NCI-H2171 (cell line): Measurements from ENCODE around the gene RIPK3.
"Not testable (repeated sequence)": the region's sequence is repeated elsewhere in the genome, so short reads cannot be mapped to it uniquely, and the experiment has no call there.

Experiments used
- DNase-seq: peaks from one replicate; lab custom pipeline; 2025; lab: John Stamatoyannopoulos, UW

The RIPK3 gene

DNA sequence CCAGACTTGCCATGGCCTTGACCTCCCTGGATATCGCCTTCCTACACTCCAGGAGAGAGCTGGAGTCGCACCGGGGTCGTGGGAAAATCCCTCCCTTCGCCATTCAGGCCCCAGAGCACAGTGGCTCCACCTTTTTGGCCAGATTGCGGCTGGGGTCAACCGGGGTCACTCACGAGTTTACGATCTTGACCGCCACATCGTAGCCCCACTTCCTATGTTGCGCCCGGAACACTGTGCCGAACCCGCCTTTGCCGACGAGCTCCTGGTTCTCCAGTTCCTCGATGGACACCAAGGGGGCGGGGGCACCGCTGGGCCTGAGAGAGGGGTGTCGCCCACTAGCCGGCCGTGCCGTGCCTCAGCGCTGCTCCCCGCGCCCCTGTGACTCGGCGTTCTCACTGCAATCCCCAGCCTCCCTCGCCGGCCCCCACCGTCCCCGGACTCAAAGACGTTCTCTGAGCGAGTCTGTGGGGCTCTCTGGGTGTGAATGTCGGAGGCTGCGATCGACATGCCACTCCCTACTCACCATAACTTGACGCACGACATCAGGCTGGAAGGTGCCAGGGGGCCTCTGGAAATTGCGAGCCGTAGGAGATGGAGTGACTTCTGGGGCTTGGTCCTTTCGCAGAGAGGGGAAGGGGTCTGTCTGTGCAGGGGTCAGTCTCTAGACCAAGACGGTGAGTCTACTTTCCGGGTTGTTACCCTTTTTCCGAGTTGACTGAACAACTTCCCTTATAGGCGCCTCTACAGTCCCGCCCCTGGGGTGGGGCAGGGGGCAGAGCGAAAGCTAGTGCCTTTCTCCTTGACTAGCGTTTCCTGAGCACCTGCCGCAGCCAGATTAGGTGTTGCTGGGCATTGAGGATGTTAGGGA, at the start of gene RIPK3:
TSS of gene RIPK3 (minus strand) at position 708 of the 868 bp plus-strand sequence. CDS start at position 543, 165 bp downstream.
- DNase-seq, result no peak

DNA sequence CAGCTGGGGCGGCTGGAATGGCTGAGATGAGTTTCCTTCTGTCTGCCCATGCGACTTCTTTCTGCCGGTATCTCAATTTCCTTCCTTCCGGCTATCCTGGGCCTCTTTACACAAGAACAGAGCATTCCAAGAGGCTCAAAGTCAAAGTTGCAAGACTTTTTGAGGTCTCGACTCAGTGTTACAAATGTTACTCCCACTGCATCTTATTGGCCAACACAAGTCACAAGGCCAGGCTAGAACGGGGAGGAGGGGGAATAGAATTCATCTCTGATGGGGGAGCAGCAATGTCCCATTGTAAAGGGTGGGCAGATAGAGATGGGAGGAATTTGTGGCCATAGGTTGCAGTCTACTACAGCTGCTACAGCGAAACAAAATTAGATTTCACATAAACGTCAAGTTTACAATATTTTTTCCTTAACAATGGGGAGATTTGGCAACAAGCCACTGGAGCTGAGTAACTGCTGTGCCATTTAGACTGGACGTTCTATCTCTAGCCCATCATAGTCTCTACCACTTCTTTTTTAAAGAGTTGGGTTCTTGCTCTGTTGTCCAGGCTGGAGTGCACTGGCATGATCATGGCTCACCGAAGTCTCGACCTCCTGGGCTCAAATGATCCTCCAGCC, 49.5 kb upstream of the RIPK3 start:
- no peak for DNase-seq

DNA sequence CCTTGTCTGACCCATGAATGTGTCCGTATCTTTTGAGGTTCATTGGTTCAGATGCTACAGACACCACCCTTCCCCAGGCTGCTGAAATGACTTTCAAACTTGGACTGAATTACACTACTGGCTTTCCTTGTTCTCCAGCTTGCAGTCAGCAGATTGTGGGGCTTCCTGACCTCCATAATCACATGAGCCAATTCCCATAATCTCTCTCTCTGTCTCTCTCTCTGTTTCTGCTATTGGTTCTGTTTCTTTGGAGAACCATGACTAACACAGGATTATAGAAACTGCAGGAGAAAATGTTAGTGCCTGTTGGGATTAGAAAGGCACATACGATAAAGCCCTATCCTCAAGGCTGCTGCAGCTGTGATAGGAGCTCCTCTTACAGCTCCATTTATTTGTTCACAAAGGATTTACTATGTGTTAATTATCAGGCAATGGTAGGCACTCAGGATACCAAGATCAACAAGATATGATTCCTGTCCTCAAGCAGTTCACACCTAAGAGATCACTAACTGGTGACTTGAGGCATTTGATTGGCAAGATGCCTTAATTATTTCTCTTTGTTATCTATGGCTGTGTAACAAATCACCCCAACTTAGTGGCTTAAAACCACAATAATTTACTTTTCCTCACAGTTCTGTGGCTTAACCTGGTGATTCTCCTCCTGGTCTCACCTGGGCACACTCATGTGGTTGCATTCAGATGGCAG, 48.8 kb upstream of the RIPK3 start:
- no peak for DNase-seq

DNA sequence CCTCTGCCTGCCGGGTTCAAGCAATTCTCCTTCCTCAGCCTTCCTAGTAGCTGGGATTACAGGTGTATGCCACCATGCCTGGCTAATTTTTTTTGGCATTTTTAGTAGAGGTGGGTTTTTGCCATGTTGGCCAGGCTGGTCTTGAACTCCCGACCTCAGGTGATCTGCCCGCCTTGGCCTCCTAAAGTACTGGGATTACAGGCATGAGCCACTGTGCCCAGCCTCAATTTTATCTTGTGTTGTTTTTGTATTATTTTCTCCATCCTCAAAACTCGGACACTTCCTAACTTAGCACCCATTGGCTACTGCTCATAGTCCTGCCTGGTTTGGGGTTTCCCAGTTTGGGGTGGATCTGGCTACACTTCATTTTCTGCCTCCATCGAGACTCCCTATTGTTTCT, 47.8 kb upstream of the RIPK3 start:
- DNase-seq, result not testable (repeated sequence)

DNA sequence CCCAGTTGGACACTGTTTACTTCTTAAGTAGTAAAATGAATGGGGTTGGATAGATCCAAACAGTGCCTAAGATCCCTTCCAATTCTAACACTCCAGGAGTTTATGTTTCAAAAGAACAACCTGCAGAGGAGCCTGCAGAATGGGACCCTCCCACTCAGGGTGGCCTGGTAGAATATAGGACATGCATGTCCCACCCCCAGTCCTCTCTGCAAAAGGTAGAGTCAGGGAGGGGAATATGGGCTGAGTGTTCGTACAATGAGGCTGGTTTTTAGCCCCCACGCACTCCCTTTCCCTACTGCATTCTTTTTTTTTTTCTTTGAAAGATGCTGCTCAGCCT, 47.2 kb upstream of the RIPK3 start:
- DNase-seq, result no peak

DNA sequence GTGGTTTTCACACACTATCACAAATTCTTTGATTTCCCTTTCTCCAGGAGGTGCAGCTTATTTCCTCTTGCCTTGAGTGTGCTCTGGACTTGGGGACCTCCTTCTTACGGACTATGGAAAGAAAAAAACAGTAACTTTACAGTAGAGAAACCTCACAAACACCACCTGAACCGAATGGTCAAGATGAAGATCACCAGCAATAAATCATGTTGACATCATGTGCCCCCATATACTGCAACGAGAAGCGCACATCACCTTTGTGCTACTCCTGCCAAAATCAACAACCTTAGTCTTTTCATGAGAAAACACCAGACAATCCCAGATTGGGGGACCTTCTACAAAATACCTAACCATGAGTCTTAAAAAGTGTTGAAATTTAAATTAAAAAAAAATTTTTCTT, 45.7 kb upstream of the RIPK3 start:
- DNase-seq, result no peak

DNA sequence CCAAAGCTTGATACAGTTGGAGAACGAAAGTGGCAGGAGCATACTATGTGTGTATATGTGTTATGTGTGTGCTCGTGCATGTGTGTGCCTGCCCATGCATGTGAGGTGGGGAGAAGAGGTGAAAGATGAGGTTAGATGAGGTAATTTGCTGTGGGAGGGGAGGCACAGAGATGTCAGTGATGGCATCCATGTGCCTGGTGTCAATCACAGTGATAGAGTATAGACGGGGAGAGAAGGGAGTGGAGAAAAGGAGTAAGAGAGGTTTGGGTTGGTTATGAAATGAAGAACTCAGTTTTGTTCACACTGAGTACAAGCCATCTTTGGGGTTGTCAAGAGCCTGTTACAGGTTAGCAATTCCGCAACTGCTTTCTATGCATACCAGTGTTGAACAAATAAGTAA, 44.4 kb upstream of the RIPK3 start:
- DNase-seq, result no peak

DNA sequence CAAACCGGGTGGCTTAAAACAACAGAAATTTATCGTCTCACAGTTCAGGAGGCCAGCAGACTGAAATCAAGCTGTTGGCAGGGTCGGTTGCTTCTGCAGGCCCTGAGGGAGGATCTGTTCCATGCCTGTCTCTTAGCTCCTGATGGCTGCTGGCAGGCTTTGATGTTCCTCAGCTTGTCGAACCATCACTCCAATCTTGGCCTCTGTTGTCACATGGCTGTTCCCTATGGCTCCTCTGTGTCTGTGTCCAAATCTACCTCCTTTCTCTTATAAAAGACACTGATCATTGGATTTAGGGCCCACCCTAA, 42.2 kb upstream of the RIPK3 start:
- no peak for DNase-seq

DNA sequence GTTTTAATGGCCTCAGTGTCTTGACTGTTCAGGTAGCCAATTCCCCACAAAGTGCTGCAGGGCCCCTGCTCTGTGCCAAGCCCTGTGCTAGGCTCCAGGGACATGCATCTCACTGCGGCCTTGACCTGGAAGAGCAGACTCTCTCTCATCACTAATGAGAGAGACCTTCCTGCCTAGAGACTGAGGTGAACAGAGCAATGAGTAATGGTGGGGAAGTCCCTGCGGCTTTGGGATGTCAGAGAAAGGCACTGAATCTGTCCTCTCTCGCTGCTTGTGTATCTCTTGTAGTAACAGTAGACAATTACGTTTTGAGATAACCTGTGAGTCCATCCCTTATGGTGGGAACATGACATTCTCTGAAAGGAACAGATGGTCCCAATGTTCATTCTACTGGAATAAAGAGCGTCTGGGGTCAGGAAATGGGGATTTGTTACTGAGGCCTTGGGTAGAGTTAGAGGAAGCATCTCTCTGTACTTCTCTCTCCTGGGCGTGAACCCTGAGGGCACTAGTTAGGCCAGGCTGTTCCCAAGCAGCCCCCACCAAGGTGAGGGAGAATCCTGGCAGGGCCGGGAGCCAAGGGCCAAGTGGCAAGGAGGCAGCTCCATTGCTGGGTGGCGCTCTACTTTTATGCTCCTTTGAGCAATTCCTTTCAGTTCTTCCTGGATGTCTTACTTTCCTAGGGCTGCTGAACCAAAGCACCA, 41.7 kb upstream of the RIPK3 start:
- DNase-seq, result peak; percentile 72

DNA sequence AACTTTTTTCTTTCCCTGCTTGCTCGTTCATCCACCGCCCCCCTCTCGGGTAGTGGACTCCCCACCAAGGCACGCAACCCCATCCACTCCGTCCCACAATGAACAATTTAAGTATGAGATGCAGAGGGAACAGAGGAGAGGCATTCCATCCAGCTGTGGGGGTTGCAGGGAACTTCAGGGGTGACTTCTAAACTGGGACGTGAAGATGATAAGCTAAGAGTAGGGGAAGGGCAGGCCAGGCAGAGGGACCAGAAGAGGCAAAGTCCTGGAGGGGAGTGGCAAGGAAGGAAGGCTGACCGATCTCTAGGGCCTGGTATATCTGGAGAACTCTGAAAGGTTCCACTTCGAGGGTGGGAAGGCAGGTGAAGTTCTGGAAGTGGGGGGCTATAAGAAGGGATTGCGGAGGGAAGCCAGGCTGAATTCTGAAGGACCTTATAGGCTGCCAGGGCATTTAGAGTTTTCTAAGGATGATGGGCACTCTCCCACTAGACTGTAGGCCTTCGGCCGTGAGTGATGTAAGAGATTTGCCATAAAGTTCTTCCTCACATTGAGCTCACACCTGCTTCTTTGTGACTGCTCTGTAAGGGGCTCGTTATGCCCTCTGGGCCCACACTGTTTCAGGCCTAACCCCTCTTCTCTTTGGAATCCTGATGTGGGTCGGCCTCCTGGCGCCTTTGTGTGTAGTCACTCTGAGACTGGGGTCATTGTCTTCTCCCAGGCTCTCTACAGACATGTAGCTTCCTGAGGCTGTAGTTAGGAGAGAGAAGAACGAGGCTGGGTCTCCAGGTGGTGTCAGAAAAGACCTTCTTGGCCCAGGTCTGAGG, 40.3 kb upstream of the RIPK3 start:
- DNase-seq, result no peak

DNA sequence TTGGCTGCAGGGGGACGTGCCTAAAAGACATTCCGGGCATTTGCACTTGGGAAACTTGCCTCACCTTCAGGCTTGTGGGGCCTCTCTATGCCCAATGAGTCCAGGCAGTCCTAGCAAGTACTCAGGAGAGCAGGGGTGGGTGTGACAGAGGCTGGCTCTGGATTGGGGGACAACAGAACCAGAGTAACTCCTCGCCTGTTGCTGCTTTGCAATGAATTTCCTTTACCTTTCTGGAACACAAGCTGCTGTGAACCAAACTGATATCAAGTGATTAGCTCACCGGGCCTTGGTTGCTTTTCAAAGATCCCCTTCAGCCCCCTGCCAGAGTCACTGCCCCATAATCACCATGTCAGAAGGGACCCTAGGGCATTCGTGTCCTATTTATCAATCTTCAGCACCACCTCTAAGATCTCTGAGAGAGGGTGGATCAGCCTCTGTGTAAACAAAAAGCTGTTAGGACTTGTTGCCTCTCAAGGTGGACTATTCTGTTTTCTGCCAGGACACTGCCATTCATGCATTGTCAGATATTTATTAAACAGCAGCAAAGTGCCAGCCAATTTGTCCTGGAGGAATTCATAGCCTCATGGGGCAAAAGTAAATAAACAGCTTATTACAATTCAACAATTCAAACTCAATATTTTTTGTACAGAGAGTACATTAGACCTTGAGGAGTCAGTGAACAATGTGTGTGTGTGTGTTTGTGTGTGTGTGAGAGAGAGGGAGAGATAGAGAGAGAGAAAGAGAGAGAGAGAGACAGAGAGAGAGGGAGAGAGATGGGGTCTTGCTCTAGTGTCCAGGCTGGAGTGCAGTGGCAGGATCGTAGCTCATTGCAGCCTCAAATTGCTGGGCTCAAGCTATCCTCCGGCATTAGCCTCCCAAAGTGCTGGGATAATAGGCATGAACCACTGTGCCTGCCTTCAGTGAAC, 39.5 kb upstream of the RIPK3 start:
- DNase-seq, result no peak

DNA sequence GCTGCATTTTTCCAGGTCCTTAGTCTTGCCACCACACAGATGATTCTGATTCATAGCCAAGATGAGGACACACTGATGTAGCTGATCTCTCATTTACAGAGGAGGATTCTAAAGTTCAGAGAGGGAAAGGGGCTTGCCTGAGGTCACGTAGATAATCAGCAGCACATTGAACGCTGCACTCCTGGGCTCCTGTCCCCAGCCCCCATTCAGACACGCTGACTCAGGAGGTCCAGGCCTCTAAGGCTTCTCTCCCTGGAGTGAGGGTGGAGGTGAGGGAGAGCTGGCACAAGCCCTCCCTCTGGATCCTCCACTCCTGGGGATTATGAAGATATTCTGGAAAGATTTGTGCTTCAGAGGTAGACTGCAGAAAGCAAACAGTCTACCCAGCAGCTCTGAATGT, 38.5 kb upstream of the RIPK3 start:
- no peak for DNase-seq

DNA sequence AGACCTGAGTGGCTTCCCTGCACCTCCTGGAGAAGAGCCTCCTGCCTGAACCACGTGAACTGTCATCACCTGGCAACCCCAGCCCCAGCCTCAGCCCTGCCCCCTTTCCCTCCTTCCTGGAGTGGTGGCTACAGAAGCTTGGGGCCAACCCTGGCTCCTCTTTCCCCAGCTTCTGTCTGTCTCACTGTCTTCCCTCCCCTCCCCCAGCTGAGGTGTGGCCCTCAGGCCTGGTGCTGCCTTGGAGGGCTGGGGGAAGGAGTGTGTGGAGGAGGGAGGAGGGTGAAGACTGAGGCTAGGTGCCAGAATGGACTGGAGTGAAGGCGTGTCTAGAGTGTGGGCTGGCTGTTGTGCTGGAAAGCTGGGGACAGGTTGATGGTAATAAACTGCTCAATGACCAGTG, 37.9 kb upstream of the RIPK3 start:
- no peak for DNase-seq

DNA sequence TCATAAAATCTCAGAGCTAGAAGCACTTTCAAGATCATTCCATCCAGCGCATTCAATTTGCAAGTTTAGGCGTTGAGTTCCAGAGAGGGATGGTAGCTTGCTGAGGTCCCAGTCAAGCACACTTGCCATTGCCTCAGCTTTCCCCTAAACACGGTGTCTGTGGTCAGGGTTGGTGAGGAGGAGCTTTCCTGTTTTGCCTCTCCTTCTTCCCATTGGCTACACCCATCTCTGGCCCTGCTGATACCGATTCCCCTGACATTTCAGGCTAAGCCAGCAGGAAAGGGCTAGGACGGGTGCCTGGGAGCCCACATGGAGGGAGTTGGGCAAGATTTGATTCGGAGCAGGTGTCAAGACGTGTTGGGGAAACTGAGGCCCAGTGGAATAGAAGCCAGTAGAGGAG, 37.3 kb upstream of the RIPK3 start:
- no peak for DNase-seq

DNA sequence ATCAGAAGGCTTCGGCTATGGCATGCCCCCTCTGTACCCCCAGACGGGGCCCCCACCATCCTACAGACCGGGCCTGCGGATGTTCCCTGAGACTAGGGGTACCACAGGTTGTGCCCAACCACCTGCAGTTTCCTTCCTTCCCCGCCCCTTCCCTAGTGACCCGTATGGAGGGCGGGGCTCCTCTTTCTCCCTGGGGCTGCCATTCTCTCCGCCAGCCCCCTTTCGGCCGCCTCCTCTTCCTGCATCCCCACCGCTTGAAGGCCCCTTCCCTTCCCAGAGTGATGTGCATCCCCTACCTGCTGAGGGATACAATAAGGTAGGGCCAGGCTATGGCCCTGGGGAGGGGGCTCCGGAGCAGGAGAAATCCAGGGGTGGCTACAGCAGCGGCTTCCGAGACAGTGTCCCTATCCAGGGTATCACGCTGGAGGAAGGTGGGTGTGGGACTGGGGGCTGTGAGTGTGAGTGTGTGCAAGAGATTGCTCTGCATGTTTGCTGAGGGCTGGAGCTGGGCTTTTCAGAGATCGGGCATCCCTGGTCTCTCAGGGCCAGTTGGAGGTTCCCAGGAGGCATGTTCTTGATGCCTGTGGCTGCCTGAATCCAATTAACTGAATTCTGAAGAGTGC, 36.8 kb upstream of the RIPK3 start:
- DNase-seq, result no peak

DNA sequence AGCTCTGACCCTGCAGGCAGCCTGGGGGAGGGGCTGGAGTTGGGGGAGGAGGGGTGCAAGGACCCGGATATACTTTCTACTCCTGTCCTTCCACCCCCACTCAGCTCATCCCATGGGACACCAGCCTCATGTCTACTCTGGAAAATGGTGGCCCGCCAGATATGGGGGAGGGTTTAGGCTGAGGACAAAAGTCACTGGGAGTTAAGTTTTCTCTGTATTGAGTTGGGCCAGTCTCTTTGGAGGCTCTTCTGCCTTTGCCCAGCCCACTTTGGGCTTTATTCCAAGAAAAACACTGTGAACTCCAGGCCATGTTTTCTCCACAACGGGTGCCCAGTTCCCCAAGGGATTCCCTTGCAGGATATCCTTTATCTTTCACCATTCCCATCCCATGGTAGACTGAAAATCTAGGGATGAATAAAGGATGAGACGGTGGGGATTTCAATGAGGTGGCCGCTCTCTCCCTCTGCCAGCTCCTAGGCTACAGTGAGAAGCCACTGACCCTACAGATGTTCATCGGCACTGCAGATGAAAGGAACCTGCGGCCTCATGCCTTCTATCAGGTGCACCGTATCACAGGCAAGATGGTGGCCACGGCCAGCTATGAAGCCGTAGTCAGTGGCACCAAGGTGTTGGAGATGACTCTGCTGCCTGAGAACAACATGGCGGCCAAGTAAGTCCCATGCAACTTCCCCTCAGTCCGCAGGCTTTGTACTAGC, 33.1 kb upstream of the RIPK3 start:
- peak; percentile 26 for DNase-seq

DNA sequence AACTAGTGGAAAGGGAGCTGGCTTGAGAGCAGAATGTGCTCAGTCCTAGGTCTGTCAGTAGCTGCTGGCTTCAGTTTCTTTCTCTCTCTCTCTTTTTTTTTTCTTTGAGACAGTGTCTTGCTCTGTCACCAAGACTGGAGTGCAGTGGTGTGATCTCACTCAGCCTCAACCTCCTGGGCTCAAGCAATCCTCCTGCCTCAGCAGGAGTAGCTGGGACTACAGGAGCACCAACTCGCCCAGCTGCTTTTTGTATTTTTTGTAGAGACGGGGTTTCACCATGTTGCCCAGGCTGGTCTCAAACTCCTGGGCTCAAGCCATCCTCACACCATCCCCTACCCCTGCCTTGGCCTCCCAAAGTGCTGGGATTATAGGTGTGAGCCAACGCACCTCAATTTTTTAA, 31.8 kb upstream of the RIPK3 start:
- not testable (repeated sequence) for DNase-seq

DNA sequence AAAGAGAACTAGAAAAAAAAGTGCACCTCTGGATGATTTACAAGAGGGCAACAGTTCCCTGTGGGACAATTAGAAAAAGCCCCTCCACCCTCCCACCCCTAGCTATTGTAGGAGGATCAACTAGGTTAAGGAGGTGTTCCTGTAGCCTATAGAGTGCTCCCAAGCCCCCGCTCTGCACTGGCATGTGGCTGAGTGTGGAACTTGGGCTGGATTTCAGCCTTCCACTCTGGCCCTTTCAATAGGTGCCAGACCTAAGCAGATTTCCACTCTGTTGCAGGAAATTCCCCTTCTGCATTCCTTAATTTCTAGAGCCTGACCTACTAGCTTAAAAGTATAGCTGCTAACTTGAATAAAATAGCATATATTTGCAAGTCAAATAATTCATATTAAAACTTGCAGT, 31.0 kb upstream of the RIPK3 start:
- no peak for DNase-seq

DNA sequence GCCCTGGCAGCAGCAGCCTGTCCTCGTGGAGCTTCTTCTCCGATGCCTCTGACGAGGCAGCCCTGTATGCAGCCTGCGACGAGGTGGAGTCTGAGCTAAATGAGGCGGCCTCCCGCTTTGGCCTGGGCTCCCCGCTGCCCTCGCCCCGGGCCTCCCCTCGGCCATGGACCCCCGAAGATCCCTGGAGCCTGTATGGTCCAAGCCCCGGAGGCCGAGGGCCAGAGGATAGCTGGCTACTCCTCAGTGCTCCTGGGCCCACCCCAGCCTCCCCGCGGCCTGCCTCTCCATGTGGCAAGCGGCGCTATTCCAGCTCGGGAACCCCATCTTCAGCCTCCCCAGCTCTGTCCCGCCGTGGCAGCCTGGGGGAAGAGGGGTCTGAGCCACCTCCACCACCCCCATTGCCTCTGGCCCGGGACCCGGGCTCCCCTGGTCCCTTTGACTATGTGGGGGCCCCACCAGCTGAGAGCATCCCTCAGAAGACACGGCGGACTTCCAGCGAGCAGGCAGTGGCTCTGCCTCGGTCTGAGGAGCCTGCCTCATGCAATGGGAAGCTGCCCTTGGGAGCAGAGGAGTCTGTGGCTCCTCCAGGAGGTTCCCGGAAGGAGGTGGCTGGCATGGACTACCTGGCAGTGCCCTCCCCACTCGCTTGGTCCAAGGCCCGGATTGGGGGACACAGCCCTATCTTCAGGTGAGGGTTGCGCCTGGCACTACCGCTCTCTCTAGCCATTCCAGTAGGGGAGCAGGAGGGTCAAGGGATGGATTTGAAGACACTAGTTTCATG, 30.3 kb upstream of the RIPK3 start:
- DNase-seq, result no peak
